GM19023 (cell line): ENCODE measurements around the gene DCAF5.

Source experiments
- ATAC-seq: cut with Tn5 transposase; IDR thresholded peaks from one replicate; pipeline ENCODE4 v1.9.1; 2021; ENCODE audit warnings: mild to moderate bottlenecking, moderate library complexity; ENCODE audit not compliant: unreplicated experiment

DCAF5 gene

GRCh38 chr14:69149461-69150244 is 3.3 kb downstream of the DCAF5 start:
- no peak for ATAC-seq

GRCh38 chr14:69142101-69142500 is 10.8 kb downstream of the DCAF5 start:
- ATAC-seq, result no peak

DNA sequence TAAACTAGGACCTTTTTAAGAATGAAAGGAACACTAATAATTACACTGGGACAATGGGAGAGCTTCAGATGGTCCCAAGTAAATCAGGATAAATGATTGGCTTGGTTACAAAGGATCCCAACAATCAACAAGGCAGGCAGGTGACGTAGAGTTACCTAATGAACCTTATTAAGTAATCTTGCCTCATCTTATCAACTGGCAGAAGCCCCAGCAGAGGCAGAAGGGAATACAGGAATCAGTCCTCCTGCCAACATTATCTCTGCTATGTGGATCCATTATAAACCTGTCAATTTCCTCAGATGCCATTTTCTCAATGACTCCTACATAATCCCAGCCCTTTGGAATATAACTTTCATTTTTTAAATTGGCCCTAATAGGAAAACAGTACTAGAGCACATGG is 11.4 kb downstream of the DCAF5 start:
- ATAC-seq, result no peak

- no peak for ATAC-seq
Measured at GRCh38 chr14:69139743-69140142, 13.2 kb downstream of the DCAF5 start.

- no peak for ATAC-seq
Measured at GRCh38 chr14:69137843-69138535, 14.9 kb downstream of the DCAF5 start.

DNA sequence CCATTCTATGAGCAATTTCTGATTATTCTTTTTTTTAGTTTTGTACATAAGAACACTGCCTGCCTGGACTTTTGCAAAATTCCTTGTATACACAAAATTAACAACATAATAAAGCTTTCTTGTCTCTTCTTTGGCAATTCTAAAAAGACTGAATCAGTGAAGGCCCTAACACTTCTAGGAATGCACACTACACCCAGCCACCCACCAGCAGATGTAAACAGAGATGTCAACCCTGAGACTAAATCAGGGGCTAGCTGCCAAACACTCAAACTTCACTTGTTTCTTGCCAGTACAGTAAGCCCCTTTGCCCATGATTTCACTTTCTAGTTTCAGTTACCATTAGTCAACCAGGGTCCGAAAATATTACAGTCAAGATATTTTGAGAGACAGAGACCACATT is 15.5 kb downstream of the DCAF5 start:
- no peak for ATAC-seq

DNA sequence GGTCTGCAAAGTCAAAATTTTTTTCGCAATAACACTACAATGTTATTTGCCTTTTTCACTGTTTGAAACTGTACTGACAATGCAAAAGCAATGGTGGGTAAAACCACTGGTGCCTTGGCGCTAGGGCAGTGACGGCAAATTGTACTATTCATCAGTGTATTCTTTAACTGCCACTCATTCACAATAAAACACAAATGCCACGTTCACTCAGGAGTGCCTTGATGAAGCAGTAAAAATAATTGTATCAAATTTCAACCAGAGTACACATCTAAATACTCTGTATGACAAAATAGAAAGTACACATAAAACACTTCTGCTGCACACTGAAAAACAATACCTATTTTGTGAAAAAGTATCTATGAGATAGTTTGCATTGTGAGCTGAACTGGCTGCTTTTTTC is 17.8 kb downstream of the DCAF5 start:
- ATAC-seq, result no peak

DNA sequence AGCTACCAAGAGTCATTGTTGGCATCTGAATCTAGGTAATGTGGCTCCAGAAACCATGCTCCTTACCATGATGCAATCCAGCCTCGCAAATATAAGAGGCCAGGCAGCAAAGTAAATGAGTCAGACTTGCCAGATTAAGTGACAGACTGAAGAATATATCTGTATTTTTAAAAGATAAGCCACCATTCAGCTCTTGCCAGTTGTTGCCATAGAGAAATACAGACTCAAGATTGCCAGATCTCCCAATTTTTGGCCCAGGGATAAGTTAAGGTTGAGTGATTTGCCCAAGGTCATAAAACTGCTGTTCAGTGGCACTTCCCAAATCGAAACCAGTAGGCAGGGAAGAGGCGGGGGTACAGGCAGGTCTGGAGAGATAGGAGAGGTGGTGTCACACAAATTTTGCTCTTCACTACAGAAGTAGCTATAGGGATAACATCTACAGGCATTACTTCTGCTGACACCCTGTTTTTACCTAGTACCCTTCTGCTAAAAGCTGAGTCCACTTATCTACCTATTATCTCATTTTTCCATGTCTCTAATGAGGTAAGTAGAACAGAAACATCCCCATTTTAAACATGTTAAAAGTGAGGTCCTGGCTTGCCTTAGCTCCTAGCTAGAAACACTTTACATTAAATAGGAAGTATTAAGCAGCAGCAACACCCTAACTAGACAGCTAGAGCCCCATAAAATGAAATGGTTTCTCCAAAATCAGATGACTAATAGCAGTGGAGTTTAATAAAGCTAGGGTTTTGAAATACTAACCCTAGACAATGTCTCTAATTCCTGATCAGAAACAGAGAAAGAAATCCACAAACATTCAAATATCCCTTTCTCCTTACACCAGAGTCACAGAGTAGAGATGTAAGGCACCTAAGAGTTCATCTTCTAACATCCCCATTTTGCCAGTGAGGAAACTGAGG is 19.5 kb downstream of the DCAF5 start:
- no peak for ATAC-seq

DNA sequence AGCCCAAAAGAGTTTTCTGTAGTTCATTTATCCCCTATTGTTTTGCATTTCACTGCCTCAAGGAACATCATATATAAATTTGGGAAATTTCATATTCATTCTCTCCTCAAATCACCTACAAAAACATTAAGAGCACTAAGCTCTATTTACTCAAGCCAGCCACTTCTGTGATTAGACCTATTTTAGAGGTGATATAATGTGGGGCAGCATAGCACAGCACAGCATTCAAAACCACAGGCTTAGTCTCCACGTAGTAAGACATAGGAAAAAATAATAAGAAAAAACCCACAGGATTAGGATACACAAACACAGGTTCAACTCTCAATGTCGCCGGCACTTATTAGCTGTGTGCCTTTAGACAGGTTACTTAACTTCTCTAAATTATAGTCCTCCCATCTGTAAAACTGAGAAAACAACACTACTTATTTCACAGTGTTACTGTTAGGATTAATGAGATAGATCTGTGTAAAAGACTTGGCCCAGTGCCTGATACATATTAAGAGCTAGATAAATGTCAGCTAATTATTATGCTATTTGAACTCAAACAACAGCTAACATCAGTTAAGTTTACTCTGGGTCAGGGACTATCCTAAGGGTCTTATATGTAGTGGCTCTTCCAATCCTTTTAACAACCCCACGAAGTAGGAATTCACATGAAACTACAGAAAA is 20.3 kb downstream of the DCAF5 start:
- no peak for ATAC-seq

GRCh38 chr14:69131176-69131575 is 21.7 kb downstream of the DCAF5 start:
- no peak for ATAC-seq

GRCh38 chr14:69129264-69129880 is 23.5 kb downstream of the DCAF5 start:
- ATAC-seq, result no peak

DNA sequence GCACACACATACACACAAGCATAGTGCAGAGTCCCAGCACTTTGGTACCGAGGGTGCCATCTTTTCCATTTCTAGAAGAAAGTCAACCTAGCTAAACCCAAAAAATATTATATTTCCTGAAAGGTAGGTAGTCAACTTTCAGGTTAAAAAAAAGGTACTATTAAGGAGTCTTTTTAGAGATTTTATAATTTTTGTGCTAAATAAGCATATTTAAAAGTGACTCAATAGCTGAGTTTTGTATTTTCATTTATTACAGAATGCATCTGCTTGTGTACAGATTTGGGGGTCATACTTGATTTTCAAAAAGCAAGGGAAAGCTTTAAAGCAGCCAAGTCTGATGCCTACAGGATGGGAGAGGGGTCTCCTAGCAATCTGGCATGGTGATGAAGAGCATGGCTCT is 34.6 kb downstream of the DCAF5 start:
- no peak for ATAC-seq

DNA sequence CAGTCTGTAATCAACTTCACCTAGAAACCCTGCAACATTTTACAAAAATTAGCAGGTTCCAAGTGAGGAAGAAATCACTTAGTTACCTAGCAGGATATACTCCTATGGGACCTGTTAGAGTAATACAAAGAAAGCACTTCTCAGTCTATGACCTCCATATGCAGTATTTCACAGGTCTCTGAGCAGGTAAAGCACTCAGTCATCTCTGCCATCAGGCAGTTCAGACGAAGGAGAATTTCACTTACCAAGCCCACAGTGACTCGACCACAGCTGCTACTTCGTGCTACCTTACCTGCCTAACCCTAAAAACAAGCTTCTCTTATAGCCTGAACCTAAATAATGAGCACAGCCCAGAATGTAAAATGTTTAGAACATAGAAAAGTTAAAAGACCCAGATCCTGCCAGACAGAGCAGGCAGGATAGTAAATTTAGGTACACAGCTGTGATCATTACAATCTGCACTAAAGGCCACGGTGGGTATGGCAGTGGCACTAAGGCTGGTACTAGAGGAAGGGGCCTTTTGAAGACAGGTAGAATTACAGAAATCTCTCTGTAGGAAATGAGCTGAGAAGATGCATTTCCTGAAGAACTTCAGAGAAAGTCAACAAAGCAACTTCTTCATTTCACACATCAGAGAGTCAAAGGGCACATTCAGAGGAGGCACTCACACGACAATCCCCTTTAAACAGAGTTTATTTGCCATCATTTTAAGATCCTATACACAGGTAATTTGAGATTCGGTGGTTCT is 35.7 kb downstream of the DCAF5 start:
- ATAC-seq, result no peak

- ATAC-seq, result no peak
Measured at GRCh38 chr14:69115407-69116185, 37.3 kb downstream of the DCAF5 start.

- no peak for ATAC-seq
Measured at GRCh38 chr14:69114763-69115162, 38.2 kb downstream of the DCAF5 start.

DNA sequence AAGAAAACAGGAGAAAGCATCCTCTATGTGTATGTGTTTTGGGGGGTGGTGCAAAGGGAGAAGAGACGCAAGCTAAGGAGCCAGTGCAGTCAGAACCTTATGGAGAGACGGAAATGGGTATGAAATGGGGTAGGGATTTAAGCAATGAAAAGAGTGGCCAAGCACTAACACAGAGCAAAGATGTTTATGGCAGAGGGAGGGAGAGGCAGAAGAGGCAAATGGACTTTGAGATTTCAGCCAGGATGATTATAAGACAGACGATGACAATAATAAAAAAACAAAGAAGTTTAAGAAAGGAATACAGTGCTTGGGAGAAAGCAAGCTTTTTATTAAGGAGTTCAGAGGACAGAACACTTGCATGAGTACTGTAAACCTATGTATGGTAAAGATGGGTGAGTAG is 44.6 kb downstream of the DCAF5 start:
- ATAC-seq, result no peak

DNA sequence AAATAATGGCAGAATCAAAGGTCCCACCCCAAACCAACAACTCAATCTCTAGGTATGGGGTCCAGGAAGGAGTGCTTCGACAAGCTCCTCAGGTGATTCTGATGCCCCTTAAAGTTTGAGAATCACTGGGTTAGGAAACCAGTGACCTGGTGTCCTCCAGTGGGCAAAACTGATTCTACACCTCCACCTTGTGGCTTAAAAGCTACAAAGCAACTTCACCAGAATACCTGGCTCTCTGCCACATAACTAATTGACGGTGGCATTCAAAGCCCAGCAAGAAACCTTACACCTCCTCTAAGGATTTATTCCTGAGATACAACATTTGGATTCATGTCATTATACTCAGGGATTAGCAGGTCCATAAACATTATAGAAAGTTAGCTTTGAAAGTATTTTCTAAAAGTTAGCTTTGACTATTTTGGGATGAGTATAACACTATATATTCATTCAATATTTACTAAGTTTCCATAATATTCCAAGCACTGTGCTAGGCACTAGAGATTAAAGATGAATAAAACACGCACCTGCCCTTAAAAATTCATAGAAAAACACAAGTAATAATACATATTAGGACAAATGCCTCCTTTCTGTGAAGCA is 45.4 kb downstream of the DCAF5 start:
- no peak for ATAC-seq

- no peak for ATAC-seq
Measured at GRCh38 chr14:69106451-69106850, 46.5 kb downstream of the DCAF5 start.

DNA sequence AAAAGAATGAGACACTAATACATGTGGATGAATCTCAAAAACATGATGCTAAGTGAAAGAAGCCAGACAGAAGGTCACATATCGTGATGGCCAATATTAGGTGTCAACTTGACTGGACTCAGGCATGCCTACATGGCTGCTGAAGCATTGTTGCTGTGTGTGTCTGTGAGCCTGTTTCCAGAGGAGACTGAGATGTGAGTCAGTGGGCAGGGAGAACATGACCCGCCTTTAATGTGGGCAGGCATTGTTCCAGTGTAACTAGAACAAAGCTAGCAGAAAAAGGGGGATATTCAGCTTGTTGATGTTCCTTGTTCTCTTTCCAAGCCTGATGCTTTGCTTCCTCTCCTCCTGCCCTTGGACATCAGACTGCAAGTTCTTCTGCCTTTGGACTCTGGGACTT is 47.6 kb downstream of the DCAF5 start:
- ATAC-seq, result no peak
